Hypothalamus (tissue), 51 donors: ENCODE measurements around the gene GRHL3.

ENCODE experiments used
- DNase-seq, 51 donors: peaks; one replicate each; lab custom pipeline; 2025; lab: John Stamatoyannopoulos, UW

GRHL3 gene

GRCh38 chr1:24340770-24341169, 21.6 kb downstream of the GRHL3 start:
- DNase-seq, result no peak

GRCh38 chr1:24341260-24341659, 22.1 kb downstream of the GRHL3 start:
- no peak for DNase-seq

GRCh38 chr1:24343412-24344089, 24.4 kb downstream of the GRHL3 start:
- no peak for DNase-seq

GRCh38 chr1:24344090-24344742, 25.1 kb downstream of the GRHL3 start:
- DNase-seq, result no peak

- DNase-seq, result no peak
Observed at GRCh38 chr1:24345334-24345733, 26.2 kb downstream of the GRHL3 start.

- no peak for DNase-seq
Observed at GRCh38 chr1:24347159-24347934, 28.2 kb downstream of the GRHL3 start.

- DNase-seq, result no peak
Observed at GRCh38 chr1:24348196-24348595, 29.0 kb downstream of the GRHL3 start.

- DNase-seq, result peak in 1 of 51 donors; percentile 20
Observed at GRCh38 chr1:24349891-24350290, 30.7 kb downstream of the GRHL3 start.

GRCh38 chr1:24351247-24351646, 32.1 kb downstream of the GRHL3 start:
- DNase-seq, result no peak

- DNase-seq, result peak in 1 of 51 donors; percentile 45
Observed at GRCh38 chr1:24351918-24352627, 32.9 kb downstream of the GRHL3 start.

GRCh38 chr1:24353292-24353891, 34.2 kb downstream of the GRHL3 start:
- DNase-seq, result no peak

GRCh38 chr1:24355466-24355865, 36.3 kb downstream of the GRHL3 start:
- DNase-seq, result no peak

GRCh38 chr1:24357038-24357437, 37.9 kb downstream of the GRHL3 start:
- DNase-seq, result no peak

- DNase-seq, result no peak
Observed at GRCh38 chr1:24360681-24361080, 41.5 kb downstream of the GRHL3 start.

- no peak for DNase-seq
Observed at GRCh38 chr1:24361811-24362210, 42.7 kb downstream of the GRHL3 start.

- no peak for DNase-seq
Observed at GRCh38 chr1:24362396-24362795, 43.2 kb downstream of the GRHL3 start.

GRCh38 chr1:24362982-24363614, 43.9 kb downstream of the GRHL3 start:
- peak in 3 of 51 donors; percentile 3 to 43 (median 35) for DNase-seq

GRCh38 chr1:24363994-24364393, 44.8 kb downstream of the GRHL3 start:
- DNase-seq, result no peak

GRCh38 chr1:24364605-24364974, 45.4 kb downstream of the GRHL3 start:
- peak in 1 of 51 donors; percentile 11 for DNase-seq
